Measurements from ENCODE around the gene PAX4.

DNA sequence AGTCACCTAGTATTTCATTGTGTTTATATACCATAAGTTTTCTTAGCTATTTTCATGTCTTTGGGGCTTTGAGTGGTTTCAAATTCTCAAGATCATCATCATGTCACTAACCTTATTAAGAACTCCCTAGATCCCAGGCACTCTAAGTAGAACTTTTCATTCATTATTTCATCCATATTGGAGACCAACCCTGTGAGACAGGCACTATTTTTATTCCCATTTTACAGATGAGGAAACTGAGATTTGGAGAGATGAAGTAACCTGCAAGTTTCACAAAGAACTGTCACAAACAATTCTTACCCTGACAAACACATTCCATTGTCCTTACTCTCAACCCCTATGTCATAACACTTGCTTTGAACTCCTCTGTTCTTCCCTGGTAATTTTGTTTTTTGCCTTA is 20.3 kb upstream of the PAX4 start:
- TF ChIP-seq CTCF (IDR thresholded peaks at IDR 0.05) (no peak), NFIC (IDR thresholded peaks at IDR 0.05; ENCODE audit: borderline replicate concordance) (no peak), FOXJ3 (CRISPR knock-in tag; IDR thresholded peaks at IDR 0.05) (no peak), RAD21 (IDR thresholded peaks at IDR 0.05; ENCODE audit: low read length) (no peak), EZH2phosphoT487 (IDR thresholded peaks at IDR 0.05; ENCODE audit: borderline replicate concordance, low read depth) (no peak), EP300 (IDR thresholded peaks at IDR 0.05; ENCODE audit: borderline replicate concordance in 1 of 2, low read depth in 1 of 2, low read length in 1 of 2) (no peak), USF1 (IDR thresholded peaks at IDR 0.05; ENCODE audit: borderline replicate concordance, low read depth) (no peak), POLR2AphosphoS5 (IDR thresholded peaks at IDR 0.05; ENCODE audit: low read depth, low read length) (no peak)
- TF ChIP-seq, protein P1, sequence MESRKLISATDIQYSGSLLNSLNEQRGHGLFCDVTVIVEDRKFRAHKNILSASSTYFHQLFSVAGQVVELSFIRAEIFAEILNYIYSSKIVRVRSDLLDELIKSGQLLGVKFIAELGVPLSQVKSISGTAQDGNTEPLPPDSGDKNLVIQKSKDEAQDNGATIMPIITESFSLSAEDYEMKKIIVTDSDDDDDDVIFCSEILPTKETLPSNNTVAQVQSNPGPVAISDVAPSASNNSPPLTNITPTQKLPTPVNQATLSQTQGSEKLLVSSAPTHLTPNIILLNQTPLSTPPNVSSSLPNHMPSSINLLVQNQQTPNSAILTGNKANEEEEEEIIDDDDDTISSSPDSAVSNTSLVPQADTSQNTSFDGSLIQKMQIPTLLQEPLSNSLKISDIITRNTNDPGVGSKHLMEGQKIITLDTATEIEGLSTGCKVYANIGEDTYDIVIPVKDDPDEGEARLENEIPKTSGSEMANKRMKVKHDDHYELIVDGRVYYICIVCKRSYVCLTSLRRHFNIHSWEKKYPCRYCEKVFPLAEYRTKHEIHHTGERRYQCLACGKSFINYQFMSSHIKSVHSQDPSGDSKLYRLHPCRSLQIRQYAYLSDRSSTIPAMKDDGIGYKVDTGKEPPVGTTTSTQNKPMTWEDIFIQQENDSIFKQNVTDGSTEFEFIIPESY (IDR thresholded peaks at IDR 0.05; ENCODE audit: borderline replicate concordance, low read depth), result no peak
- TF ChIP-seq, protein P2, sequence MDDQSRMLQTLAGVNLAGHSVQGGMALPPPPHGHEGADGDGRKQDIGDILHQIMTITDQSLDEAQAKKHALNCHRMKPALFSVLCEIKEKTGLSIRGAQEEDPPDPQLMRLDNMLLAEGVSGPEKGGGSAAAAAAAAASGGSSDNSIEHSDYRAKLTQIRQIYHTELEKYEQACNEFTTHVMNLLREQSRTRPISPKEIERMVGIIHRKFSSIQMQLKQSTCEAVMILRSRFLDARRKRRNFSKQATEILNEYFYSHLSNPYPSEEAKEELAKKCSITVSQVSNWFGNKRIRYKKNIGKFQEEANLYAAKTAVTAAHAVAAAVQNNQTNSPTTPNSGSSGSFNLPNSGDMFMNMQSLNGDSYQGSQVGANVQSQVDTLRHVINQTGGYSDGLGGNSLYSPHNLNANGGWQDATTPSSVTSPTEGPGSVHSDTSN (IDR thresholded peaks at IDR 0.05), result no peak
- TF ChIP-seq, protein P3, sequence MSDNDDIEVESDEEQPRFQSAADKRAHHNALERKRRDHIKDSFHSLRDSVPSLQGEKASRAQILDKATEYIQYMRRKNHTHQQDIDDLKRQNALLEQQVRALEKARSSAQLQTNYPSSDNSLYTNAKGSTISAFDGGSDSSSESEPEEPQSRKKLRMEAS (IDR thresholded peaks at IDR 0.05; ENCODE audit: low read depth), result no peak
